Right atrium auricular region (tissue), 2 donors: Measurements from ENCODE around the gene TBL1XR1. TPM values are rescaled to one million over a fixed set of nuclear protein-coding genes. Genes with fewer than 3 reads are reported as not detected.
"Not testable (repeated sequence)": the region's sequence is repeated elsewhere in the genome, so short reads cannot be mapped to it uniquely, and the experiment has no call there.

ENCODE experiments used
- DNase-seq: peaks from one replicate; pipeline ENCODE4 v3.0.0-alpha.2; 2019; ENCODE audit warnings: low spot score
- H3K27ac ChIP-seq, 2 donors: fragments of 200-600 bp; sonication (generic); 1 replicate in 1 of 2; 2 replicates in 1 of 2; pipeline ENCODE4 v1.5.1; 2016 to 2019
- H3K27me3 ChIP-seq, 2 donors: fragments of 200-600 bp; sonication (generic); one replicate each; pipeline versions ENCODE4 v1.5.1 to v1.6.0; 2017 to 2019
- H3K36me3 ChIP-seq: fragments of 200-600 bp; sonication (generic); one replicate; pipeline ENCODE4 v1.5.1; 2016
- H3K4me1 ChIP-seq, 2 donors: fragments of 200-600 bp; sonication (generic); one replicate each; pipeline versions ENCODE4 v1.5.1 to v1.6.0; 2017 to 2019
- H3K4me3 ChIP-seq, 2 donors: fragments of 200-600 bp; sonication (generic); 1 replicate in 1 of 2; 2 replicates in 1 of 2; pipeline ENCODE4 v1.5.1; 2017 to 2019; ENCODE audit warnings: mild to moderate bottlenecking in 1 of 2, moderate library complexity in 1 of 2
- H3K9me3 ChIP-seq, 2 donors: fragments of 200-600 bp; sonication (generic); one replicate each; pipeline ENCODE4 v1.5.1; 2019
- CTCF ChIP-seq, 2 donors: fragments of 200-600 bp; sonication (generic); IDR thresholded peaks; one replicate each; pipeline ENCODE4 v1.5.1; 2019; ENCODE audit warnings: antibody characterized with exemption in 2 of 2
- total RNA-seq, 2 donors: library from RNA; depleted of rRNA; stranded (reverse); fragments of >200 nt; gene quantifications; one replicate each; pipeline ENCODE4 v1.1.0, GENCODE V29; 2016

The TBL1XR1 gene
- total RNA-seq, 2 donors from 2014 or later: 68.2 to 79.9 TPM

- H3K27ac ChIP-seq: peak overlapping the region; percentile 95 to 99
- no peaks in the 10 kb centered on the region for H3K27me3 ChIP-seq
- H3K4me1 ChIP-seq: peaks cover 0 to 26% of the 10 kb centered on the region in 2 donors
- no peaks in the 10 kb centered on the region for H3K9me3 ChIP-seq
- H3K4me3 ChIP-seq: peak overlapping the region; percentile 79 to 99
- H3K36me3 ChIP-seq: no peaks in the 10 kb centered on the region
- no peak for TF ChIP-seq CTCF (IDR thresholded peaks at IDR 0.05)
- peak; percentile 58 for DNase-seq
These were observed 734 bp downstream of the TBL1XR1 start for GRCh38 chr3:177196456-177197040.

DNA sequence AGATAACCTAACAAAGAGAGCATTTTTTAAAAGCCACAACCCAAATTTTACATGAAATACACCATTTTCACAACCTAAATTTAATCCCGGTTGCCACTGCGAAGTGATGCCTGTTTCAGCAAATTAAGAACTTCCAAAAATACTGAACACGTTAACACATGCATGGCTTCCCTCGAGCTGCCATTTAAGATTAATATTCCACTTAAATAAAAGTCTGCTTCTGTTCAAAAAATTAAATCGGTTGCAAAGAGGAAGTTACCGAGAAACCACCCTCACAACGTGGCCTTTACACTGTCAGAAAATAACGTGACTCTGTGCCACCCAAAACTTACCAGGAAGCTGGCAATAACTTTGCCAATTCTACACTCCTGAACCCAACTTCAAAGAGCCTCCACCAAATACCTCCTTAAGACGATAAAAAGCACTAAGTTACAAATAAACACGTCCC lies 1.2 kb downstream of the TBL1XR1 start:
- Histone ChIP-seq H3K4me3 (peak overlapping the region; percentile 79 to 99), H3K27ac (peak overlapping the region; percentile 95 to 99), H3K4me1 (peaks cover 0 to 31% of the 10 kb centered on the region in 2 donors), H3K27me3 (no peaks in the 10 kb centered on the region), H3K36me3 (no peaks in the 10 kb centered on the region), H3K9me3 (no peaks in the 10 kb centered on the region)
- DNase-seq: peak; percentile 53
- no peak for TF ChIP-seq CTCF (IDR thresholded peaks at IDR 0.05)

GRCh38 chr3:177195242-177195991 lies 1.9 kb downstream of the TBL1XR1 start:
- Histone ChIP-seq H3K27ac (peak overlapping the region; percentile 95 to 99), H3K4me1 (peaks cover 0 to 37% of the 10 kb centered on the region in 2 donors), H3K9me3 (no peaks in the 10 kb centered on the region), H3K36me3 (no peaks in the 10 kb centered on the region), H3K4me3 (peak overlapping the region; percentile 79 to 99), H3K27me3 (no peaks in the 10 kb centered on the region)
- DNase-seq: peak; percentile 18
- TF ChIP-seq CTCF (IDR thresholded peaks at IDR 0.05): no peak

- TF ChIP-seq CTCF (IDR thresholded peaks at IDR 0.05): no peak
- H3K27ac ChIP-seq: peak overlapping the region; percentile 95 to 99
- H3K36me3 ChIP-seq: no peaks in the 10 kb centered on the region
- no peak for DNase-seq
- no peaks in the 10 kb centered on the region for H3K9me3 ChIP-seq
- peaks cover 0 to 39% of the 10 kb centered on the region in 2 donors for H3K4me1 ChIP-seq
- no peaks in the 10 kb centered on the region for H3K27me3 ChIP-seq
- H3K4me3 ChIP-seq: peak overlapping the region in 1 of 2 donors; percentile 99
These were observed 3.0 kb downstream of the TBL1XR1 start for GRCh38 chr3:177194299-177194698.

- no peak overlapping the region for H3K4me3 ChIP-seq
- no peaks in the 10 kb centered on the region for H3K36me3 ChIP-seq
- H3K4me1 ChIP-seq: peaks cover 0 to 35% of the 10 kb centered on the region in 2 donors
- DNase-seq: peak; percentile 48
- no peak for TF ChIP-seq CTCF (IDR thresholded peaks at IDR 0.05)
- no peaks in the 10 kb centered on the region for H3K9me3 ChIP-seq
- H3K27me3 ChIP-seq: no peaks in the 10 kb centered on the region
- H3K27ac ChIP-seq: peak overlapping the region; percentile 95 to 99
These were observed 3.5 kb downstream of the TBL1XR1 start for GRCh38 chr3:177193688-177194268.

GRCh38 chr3:177193275-177193674 lies 4.0 kb downstream of the TBL1XR1 start:
- H3K4me3 ChIP-seq, H3K27me3 ChIP-seq, H3K36me3 ChIP-seq, H3K9me3 ChIP-seq: not testable (repeated sequence)
- H3K4me1 ChIP-seq: peaks cover 0 to 30% of the 10 kb centered on the region in 2 donors
- H3K27ac ChIP-seq: peak overlapping the region in 1 of 2 donors; percentile 99
- DNase-seq: peak; percentile 52
